ENCODE data around the gene MSH3. TPM values are rescaled to one million over a fixed set of nuclear protein-coding genes. Genes with fewer than 3 reads are reported as not detected.

Gene MSH3
- total and polyA plus RNA-seq, 12 donors = 2.6 to 15.1 (median 11.6) TPM

DNA sequence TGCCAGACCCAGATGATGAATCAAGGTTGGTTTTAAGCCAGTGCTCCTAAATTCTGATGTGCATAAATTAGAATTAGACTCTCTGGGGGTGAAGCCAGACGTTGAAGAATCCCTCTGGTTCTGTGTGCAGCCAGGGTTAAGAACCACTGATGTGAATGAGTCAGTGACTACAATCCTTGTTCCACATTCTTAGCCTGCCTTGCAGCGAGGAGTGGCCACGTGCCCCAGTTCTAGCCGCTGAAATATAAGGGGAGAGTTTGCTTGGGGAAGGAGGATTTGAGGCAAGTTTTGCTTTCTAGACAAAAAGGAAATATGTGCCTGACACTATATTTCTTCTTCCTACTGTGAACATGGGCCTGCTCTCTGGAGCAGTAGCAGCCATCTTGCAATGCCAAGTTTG is 34.2 kb upstream of the MSH3 start:
- Histone ChIP-seq H3K27me3 (no peaks in the 10 kb centered on the region), H3K36me3 (no peaks in the 10 kb centered on the region), H3K9me3 (no peaks in the 10 kb centered on the region), H3K4me3 (no peak overlapping the region), H3K27ac (no peak overlapping the region), H3K4me1 (peaks cover 0 to 7% (median 0%) of the 10 kb centered on the region in 9 donors)
- no peak for ATAC-seq
- 76 to 82% methylated on average over 4 of the region's 4 CpGs for WGBS, 2 donors
- DNase-seq = no peak
- no peak for TF ChIP-seq CTCF (IDR thresholded peaks at IDR 0.05)
- intact Hi-C loops (cut with DNase I) = no loop called here

DNA sequence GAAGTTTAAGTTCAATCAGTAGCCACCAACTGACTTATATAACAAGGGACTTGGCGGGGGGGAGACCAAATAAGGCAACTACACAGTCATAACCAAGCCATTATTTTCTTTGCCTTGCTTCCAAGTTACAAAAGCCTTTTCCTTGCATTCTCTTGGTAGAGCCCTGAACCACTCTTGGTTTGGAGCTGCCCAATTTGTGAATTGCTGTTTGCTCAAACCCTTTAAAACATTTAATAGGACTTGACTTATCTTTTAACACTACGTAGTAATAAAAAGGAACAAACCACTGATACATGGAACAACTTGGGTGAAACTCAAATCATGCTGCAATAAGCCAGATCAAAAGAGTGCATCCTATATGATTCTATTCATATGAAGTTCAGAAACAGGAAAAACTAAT is 31.7 kb upstream of the MSH3 start:
- DNase-seq = no peak
- WGBS, 2 donors = 98 to 99% methylated on average over 2 of the region's 2 CpGs
- Histone ChIP-seq H3K4me1 (peaks cover 0 to 7% (median 0%) of the 10 kb centered on the region in 9 donors), H3K36me3 (no peaks in the 10 kb centered on the region), H3K9me3 (no peaks in the 10 kb centered on the region), H3K27ac (no peak overlapping the region), H3K27me3 (no peaks in the 10 kb centered on the region), H3K4me3 (no peak overlapping the region)
- no peak for ATAC-seq
- intact Hi-C loops (cut with DNase I) = no loop called here
- no peak for TF ChIP-seq CTCF (IDR thresholded peaks at IDR 0.05)

DNA sequence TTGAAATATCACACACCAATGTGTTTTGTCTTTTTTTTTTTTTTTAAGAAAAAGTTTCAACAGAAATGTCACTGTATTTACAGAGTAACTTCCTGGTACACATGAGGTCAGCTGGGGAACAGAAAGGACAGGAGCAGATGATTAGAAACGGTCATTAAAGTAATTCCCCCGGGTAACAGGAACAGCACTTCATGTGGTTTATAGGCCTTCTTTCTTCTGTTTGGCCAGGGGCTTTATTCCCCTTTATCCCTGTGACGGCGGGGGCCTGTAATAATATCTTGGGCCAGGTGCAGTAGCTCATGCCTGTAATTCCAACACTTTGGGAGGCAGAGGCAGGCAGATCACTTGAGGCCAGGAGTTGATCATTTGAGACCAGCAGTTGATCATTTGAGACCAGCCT is 30.5 kb upstream of the MSH3 start:
- intact Hi-C loops (cut with DNase I) = no loop called here
- ATAC-seq (no peak), DNase-seq (no peak)

DNA sequence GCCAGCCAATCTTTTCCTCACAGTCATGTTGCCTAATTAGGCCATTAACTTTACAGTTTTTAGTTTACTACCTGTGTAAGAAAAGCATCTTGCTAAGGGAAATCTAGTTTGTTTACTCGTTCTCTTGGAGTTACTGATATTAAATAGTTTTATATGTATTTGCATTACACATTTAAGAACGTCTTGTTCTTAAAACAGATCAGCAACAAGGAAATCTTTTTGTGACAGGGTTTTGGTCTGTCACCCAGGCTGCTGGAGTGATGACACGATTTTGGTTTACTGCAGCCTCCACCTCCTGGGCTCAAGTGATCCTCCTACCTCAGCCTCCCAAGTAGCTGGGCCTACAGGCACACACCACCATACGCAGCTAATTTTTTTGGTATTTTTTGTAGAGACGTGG is 29.2 kb upstream of the MSH3 start:
- Histone ChIP-seq H3K4me3 (no peak overlapping the region), H3K9me3 (no peaks in the 10 kb centered on the region), H3K4me1 (peaks cover 0 to 12% (median 0%) of the 10 kb centered on the region in 9 donors), H3K36me3 (peaks cover 0 to 14% (median 0%) of the 10 kb centered on the region in 9 donors), H3K27me3 (no peaks in the 10 kb centered on the region), H3K27ac (no peak overlapping the region)
- WGBS, 2 donors = 87 to 89% methylated on average over 5 of the region's 5 CpGs
- intact Hi-C loops (cut with DNase I) = no loop called here
- ATAC-seq (no peak), DNase-seq (no peak)
- TF ChIP-seq CTCF (IDR thresholded peaks at IDR 0.05) = no peak

More for the DNA sequence above, 30.5 kb upstream of the MSH3 start:
- no peaks in the 10 kb centered on the region for H3K27me3 ChIP-seq
- no peak overlapping the region for H3K4me3 ChIP-seq
- peaks cover 0 to 7% (median 0%) of the 10 kb centered on the region in 9 donors for H3K4me1 ChIP-seq
- H3K9me3 ChIP-seq = no peaks in the 10 kb centered on the region
- H3K27ac ChIP-seq = peak overlapping the region in 1 of 10 donors; percentile 41
- peaks cover 0 to 3% (median 0%) of the 10 kb centered on the region in 9 donors for H3K36me3 ChIP-seq
- WGBS, 2 donors = 67 to 88% methylated on average over 4 of the region's 4 CpGs
- TF ChIP-seq CTCF (IDR thresholded peaks at IDR 0.05) = no peak

All from heart right ventricle (tissue), 16 donors.